ENCODE results near the gene RFTN1. TPM values are rescaled to one million over a fixed set of nuclear protein-coding genes. Genes with fewer than 3 reads are reported as not detected.

RFTN1 gene
- total and polyA plus RNA-seq, 2 of the 8 experiments (the other 6 are each of a cell fraction or from before 2014, with no cell fraction given): 4.6 to 6.7 TPM

DNA sequence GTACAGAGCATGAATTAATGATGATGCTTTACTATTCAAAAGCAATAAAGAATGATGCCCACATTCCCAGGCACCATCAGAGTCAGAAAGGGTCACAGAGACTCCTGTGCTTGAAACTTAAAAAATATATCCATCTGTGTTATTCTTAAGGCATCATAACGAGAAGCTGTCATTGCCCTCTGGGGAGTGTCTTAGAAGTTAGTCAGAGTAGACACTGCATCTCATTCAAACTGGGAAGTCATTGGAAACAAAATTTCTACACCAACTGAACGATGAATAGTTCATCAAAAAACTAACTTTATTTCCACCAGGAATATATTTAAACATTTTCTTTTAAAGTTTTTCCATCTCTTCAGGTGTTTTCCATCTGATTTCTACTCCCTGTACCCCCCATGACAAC lies 122.9 kb downstream of the RFTN1 start:
- H3K4me1 ChIP-seq (replicated peaks in 1 of 4; ENCODE audit: control insufficient read depth in 3 of 4, insufficient read depth in 4 of 4, low read length in 3 of 4): no peaks in the 10 kb centered on the region
- DNase-seq (ENCODE audit: low read depth in 1 of 2, low spot score in 2 of 2) (no peak), FAIRE-seq (no peak)
- TF ChIP-seq EP300 (IDR thresholded peaks at IDR 0.05; ENCODE audit: borderline replicate concordance in 1 of 2, low read depth in 2 of 2, low read length in 2 of 2) (no peak), CTBP2 (IDR thresholded peaks at IDR 0.05; ENCODE audit: borderline replicate concordance, insufficient read depth, insufficient read length, low read length) (no peak), GTF2F1 (IDR thresholded peaks at IDR 0.05; ENCODE audit: borderline replicate concordance, low read depth, low read length) (no peak), TBP (IDR thresholded peaks at IDR 0.05; ENCODE audit: low read depth, low read length) (no peak), MAFK (IDR thresholded peaks at IDR 0.05; ENCODE audit: low read depth, low read length) (no peak), RFX5 (IDR thresholded peaks at IDR 0.05; ENCODE audit: borderline replicate concordance, low read depth, low read length) (no peak), MAX (IDR thresholded peaks at IDR 0.05) (no peak), SIN3A (conservative IDR thresholded peaks at IDR 0.05 in 1 of 2, IDR thresholded peaks at IDR 0.05 in 1 of 2; ENCODE audit: low read depth in 1 of 2, low read length in 2 of 2) (no peak), SP2 (IDR thresholded peaks at IDR 0.05; ENCODE audit: low read length) (no peak), SIX5 (IDR thresholded peaks at IDR 0.05; ENCODE audit: low read depth, low read length) (no peak)
- TF ChIP-seq, protein P1, sequence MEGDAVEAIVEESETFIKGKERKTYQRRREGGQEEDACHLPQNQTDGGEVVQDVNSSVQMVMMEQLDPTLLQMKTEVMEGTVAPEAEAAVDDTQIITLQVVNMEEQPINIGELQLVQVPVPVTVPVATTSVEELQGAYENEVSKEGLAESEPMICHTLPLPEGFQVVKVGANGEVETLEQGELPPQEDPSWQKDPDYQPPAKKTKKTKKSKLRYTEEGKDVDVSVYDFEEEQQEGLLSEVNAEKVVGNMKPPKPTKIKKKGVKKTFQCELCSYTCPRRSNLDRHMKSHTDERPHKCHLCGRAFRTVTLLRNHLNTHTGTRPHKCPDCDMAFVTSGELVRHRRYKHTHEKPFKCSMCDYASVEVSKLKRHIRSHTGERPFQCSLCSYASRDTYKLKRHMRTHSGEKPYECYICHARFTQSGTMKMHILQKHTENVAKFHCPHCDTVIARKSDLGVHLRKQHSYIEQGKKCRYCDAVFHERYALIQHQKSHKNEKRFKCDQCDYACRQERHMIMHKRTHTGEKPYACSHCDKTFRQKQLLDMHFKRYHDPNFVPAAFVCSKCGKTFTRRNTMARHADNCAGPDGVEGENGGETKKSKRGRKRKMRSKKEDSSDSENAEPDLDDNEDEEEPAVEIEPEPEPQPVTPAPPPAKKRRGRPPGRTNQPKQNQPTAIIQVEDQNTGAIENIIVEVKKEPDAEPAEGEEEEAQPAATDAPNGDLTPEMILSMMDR (IDR thresholded peaks at IDR 0.05; ENCODE audit: control extremely low read depth in 1 of 3, insufficient read depth in 1 of 3, low read depth in 1 of 3, low read length in 3 of 3): no peak
- WGBS, 2 experiments (ENCODE audit: extremely low coverage in 1 of 2, insufficient coverage in 1 of 2, insufficient read length in 1 of 2, insufficient replicate concordance in 2 of 2, low coverage in 1 of 2, low lambda C conversion rate in 2 of 2, missing lambda C conversion rate in 1 of 2): 73% methylated on average over 2 of the region's 2 CpGs; no CpG with 5 or more reads in 1 of the 2 experiments
- no peak overlapping the region for H3K18ac ChIP-seq (ENCODE audit: extremely low read depth, low read length)
- H2BK15ac ChIP-seq (ENCODE audit: low read length): no peak overlapping the region
- H3K79me2 ChIP-seq (ENCODE audit: control insufficient read depth in 1 of 2, insufficient read depth in 2 of 2, low read length in 2 of 2): no peaks in the 10 kb centered on the region
- H3K56ac ChIP-seq (replicated peaks; ENCODE audit: insufficient read length, low read depth, low read length): no peak overlapping the region
- no peak overlapping the region for H2BK20ac ChIP-seq (ENCODE audit: low read length)
- no peak overlapping the region for H4K5ac ChIP-seq (ENCODE audit: insufficient read length, low read depth, low read length)
- H2BK120ac ChIP-seq (replicated peaks; ENCODE audit: low read depth, low read length): no peak overlapping the region
- no peak overlapping the region for H2BK5ac ChIP-seq (ENCODE audit: low read depth, low read length)
- no peaks in the 10 kb centered on the region for H3K27me3 ChIP-seq (replicated peaks in 1 of 4; ENCODE audit: control insufficient read depth in 3 of 4, extremely low read depth in 1 of 4, insufficient read depth in 3 of 4, low read length in 3 of 4)
- H2AK5ac ChIP-seq (ENCODE audit: low read depth, low read length): no peak overlapping the region
- H3K36me3 ChIP-seq (ENCODE audit: control insufficient read depth in 2 of 4, insufficient read depth in 4 of 4, low read length in 3 of 4): no peaks in the 10 kb centered on the region
- ChIA-PET POLR2A (ENCODE audit: partially characterized antibody) (interaction anchor here (1.6 kb wide), 1 partner anchor 9 kb away, joined by 3 read pairs; no protein-coding TSS in a partner anchor), CTCF (ENCODE audit: partially characterized antibody) (interaction anchor here (1.2 kb wide), 1 partner anchor 40 kb away, joined by 3 read pairs; no protein-coding TSS in a partner anchor)
- no peak overlapping the region for H3K9ac ChIP-seq (replicated peaks in 1 of 4; ENCODE audit: extremely low read depth in 1 of 4, low read depth in 3 of 4, low read length in 3 of 4)
- H4K8ac ChIP-seq (ENCODE audit: extremely low read depth, insufficient read depth, low read length): no peak overlapping the region
- H3K4ac ChIP-seq (replicated peaks; ENCODE audit: insufficient read length, low read depth, low read length): no peak overlapping the region
- H3K4me2 ChIP-seq (ENCODE audit: insufficient read depth in 1 of 2, low read depth in 2 of 2, low read length in 2 of 2): no peak overlapping the region
- H4K20me1 ChIP-seq (replicated peaks in 1 of 2; ENCODE audit: control insufficient read depth in 1 of 2, insufficient read depth in 2 of 2, low read length in 2 of 2): peaks cover 0 to 2% of the 10 kb centered on the region in 2 experiments
- no peaks in the 10 kb centered on the region for H3K9me3 ChIP-seq (ENCODE audit: insufficient read depth in 2 of 2, low read depth in 1 of 2, low read length in 1 of 2)
- H2BK12ac ChIP-seq (ENCODE audit: low read depth, low read length): no peak overlapping the region
- H3K4me3 ChIP-seq (ENCODE audit: extremely low read depth in 1 of 4, insufficient read depth in 2 of 4, low read depth in 3 of 4, low read length in 4 of 4): no peak overlapping the region
- no peaks in the 10 kb centered on the region for H3K79me1 ChIP-seq (ENCODE audit: low read depth, low read length)
- no peak overlapping the region for H3K23ac ChIP-seq (ENCODE audit: insufficient read length)
- no peaks in the 10 kb centered on the region for H3K23me2 ChIP-seq (ENCODE audit: low read depth, low read length)
- no peak overlapping the region for H4K91ac ChIP-seq (replicated peaks; ENCODE audit: insufficient read length, low read length)
- no peak overlapping the region for H2AFZ ChIP-seq (ENCODE audit: low read length)
- H3K27ac ChIP-seq (ENCODE audit: low read depth, low read length): no peak overlapping the region
- no peak overlapping the region for H3K14ac ChIP-seq (ENCODE audit: insufficient read length)

Data from H1 (cell line).